Trophoblast cell (in vitro differentiated cells and primary cell): Measurements from ENCODE around the gene PRSS23.
A peak's percentile ranks its signal among the peaks of the same experiment; 100 is the strongest.
"Not testable (repeated sequence)": the region's sequence is repeated elsewhere in the genome, so short reads cannot be mapped to it uniquely, and the experiment has no call there.

Source experiments
- DNase-seq, 2 donors: peaks; one replicate each; pipeline ENCODE4 v3.0.0-alpha.2; 2016
- H2AFZ ChIP-seq: 2 replicates; pipeline ENCODE4 v1.6.1; 2013; ENCODE audit warnings: low read length, moderate library complexity, mild to moderate bottlenecking; ENCODE audit not compliant: insufficient read depth, poor library complexity
- H2AK5ac ChIP-seq: 2 replicates; pipeline ENCODE4 v1.6.1; 2013; ENCODE audit warnings: mild to moderate bottlenecking, low read length
- H2BK120ac ChIP-seq: 2 replicates; pipeline ENCODE4 v1.6.1; 2013; ENCODE audit warnings: low read length, mild to moderate bottlenecking, moderate library complexity; ENCODE audit not compliant: insufficient read depth, poor library complexity
- H2BK12ac ChIP-seq: 2 replicates; pipeline ENCODE4 v1.6.1; 2013; ENCODE audit warnings: mild to moderate bottlenecking, low read length, moderate library complexity
- H2BK5ac ChIP-seq: 2 replicates; pipeline ENCODE4 v1.6.1; 2013; ENCODE audit warnings: low read length, low read depth, moderate library complexity, mild to moderate bottlenecking; ENCODE audit not compliant: poor library complexity
- H3K14ac ChIP-seq: 2 replicates; pipeline ENCODE4 v1.6.1; 2013; ENCODE audit warnings: mild to moderate bottlenecking, low read length
- H3K18ac ChIP-seq: 2 replicates; pipeline ENCODE4 v1.6.1; 2013; ENCODE audit warnings: mild to moderate bottlenecking, low read length
- H3K23ac ChIP-seq: 2 replicates; pipeline ENCODE4 v1.6.1; 2013; ENCODE audit warnings: low read length
- H3K27ac ChIP-seq: 2 replicates; pipeline ENCODE4 v1.5.1; 2013; ENCODE audit warnings: low read depth, mild to moderate bottlenecking, inconsistent platforms, low read length, moderate library complexity
- H3K27me3 ChIP-seq: 2 replicates; pipeline ENCODE4 v1.6.1; 2013; ENCODE audit warnings: inconsistent platforms, mild to moderate bottlenecking, low read length, moderate library complexity; ENCODE audit not compliant: insufficient read depth
- H3K36me3 ChIP-seq, 2 experiments: 1 replicate in 1 of 2; 2 replicates in 1 of 2; pipeline ENCODE4 v1.6.1; 2013; ENCODE audit warnings: low read length in 2 of 2, mild to moderate bottlenecking in 2 of 2, moderate library complexity in 1 of 2; ENCODE audit not compliant: insufficient read depth in 2 of 2, control insufficient read depth in 1 of 2
- H3K4ac ChIP-seq: 2 replicates; pipeline ENCODE4 v1.6.1; 2013; ENCODE audit warnings: low read depth, mild to moderate bottlenecking, low read length, moderate library complexity
- H3K4me1 ChIP-seq, 2 experiments: 1 replicate in 1 of 2; 2 replicates in 1 of 2; pipeline ENCODE4 v1.6.1; 2013; ENCODE audit warnings: low read length in 2 of 2, mild to moderate bottlenecking in 2 of 2, moderate library complexity in 1 of 2; ENCODE audit not compliant: insufficient read depth in 2 of 2, control insufficient read depth in 1 of 2
- H3K4me2 ChIP-seq: 2 replicates; pipeline ENCODE4 v1.6.1; 2013; ENCODE audit warnings: inconsistent platforms, mild to moderate bottlenecking, low read length, moderate library complexity
- H3K4me3 ChIP-seq: 2 replicates; pipeline ENCODE4 v1.5.1; 2013; ENCODE audit warnings: mild to moderate bottlenecking, low read depth, low read length, inconsistent platforms
- H3K79me1 ChIP-seq: one replicate; pipeline ENCODE4 v1.6.1; 2013; ENCODE audit warnings: low read length
- H3K79me2 ChIP-seq: 2 replicates; pipeline ENCODE4 v1.6.1; 2013; ENCODE audit warnings: low read length, mild to moderate bottlenecking; ENCODE audit not compliant: control insufficient read depth, insufficient read depth, poor library complexity
- H3K9ac ChIP-seq: 2 replicates; pipeline ENCODE4 v1.6.1; 2013; ENCODE audit warnings: mild to moderate bottlenecking, low read length
- H3K9me3 ChIP-seq: 2 replicates; pipeline ENCODE4 v1.6.1; 2013; ENCODE audit warnings: low read depth, mild to moderate bottlenecking, control low read depth, inconsistent platforms, low read length; ENCODE audit not compliant: insufficient read depth
- H4K12ac ChIP-seq: 2 replicates; pipeline ENCODE4 v1.6.1; 2013; ENCODE audit warnings: low read depth, mild to moderate bottlenecking, low read length, moderate library complexity
- H4K8ac ChIP-seq: 2 replicates; pipeline ENCODE4 v1.6.1; 2013; ENCODE audit warnings: low read depth, mild to moderate bottlenecking, low read length, moderate library complexity
- H4K91ac ChIP-seq: one replicate; pipeline ENCODE4 v1.6.1; 2013; ENCODE audit warnings: low read depth, mild to moderate bottlenecking, low read length, moderate library complexity
- whole genome bisulfite sequencing: extraction: QIAGEN DNeasy Blood & Tissue Kit; methylation state at CpG from one replicate; pipeline ENCODE4 v1.1.7; 2013; ENCODE audit warnings: missing lambda C conversion rate; ENCODE audit not compliant: insufficient read length, insufficient coverage; ENCODE audit errors: extremely low coverage; 5-methylcytosine and 5-hydroxymethylcytosine counted together

The PRSS23 gene

GRCh38 chr11:86824139-86824538, 23.8 kb downstream of the PRSS23 start:
- H3K27ac ChIP-seq, H3K4ac ChIP-seq, H4K8ac ChIP-seq: not testable (repeated sequence)

GRCh38 chr11:86834376-86834775, 34.0 kb downstream of the PRSS23 start:
- not testable (repeated sequence) for H3K79me2 ChIP-seq, H3K4me3 ChIP-seq, H2AK5ac ChIP-seq, H4K12ac ChIP-seq, H2AFZ ChIP-seq, H2BK12ac ChIP-seq, H3K27ac ChIP-seq, H3K4ac ChIP-seq, H3K4me2 ChIP-seq, H3K4me1 ChIP-seq, H3K79me1 ChIP-seq, H3K9ac ChIP-seq, H3K27me3 ChIP-seq, H2BK5ac ChIP-seq, DNase-seq, H3K18ac ChIP-seq, H4K8ac ChIP-seq, H3K9me3 ChIP-seq, H4K91ac ChIP-seq, H3K14ac ChIP-seq, H2BK120ac ChIP-seq, H3K23ac ChIP-seq
- no CpG with 5 or more reads among the region's 6 CpGs for WGBS
- H3K36me3 ChIP-seq = peaks cover 10 to 11% of the 10 kb centered on the region in 2 experiments

More at GRCh38 chr11:86824139-86824538, 23.8 kb downstream of the PRSS23 start:
- no CpG with 5 or more reads among the region's 3 CpGs for WGBS
- not testable (repeated sequence) for H3K79me2 ChIP-seq, DNase-seq, H3K4me3 ChIP-seq, H2BK5ac ChIP-seq, H2BK120ac ChIP-seq, H3K9me3 ChIP-seq, H3K4me1 ChIP-seq, H3K9ac ChIP-seq, H3K36me3 ChIP-seq, H3K14ac ChIP-seq, H3K18ac ChIP-seq, H2BK12ac ChIP-seq, H3K23ac ChIP-seq, H3K4me2 ChIP-seq, H3K79me1 ChIP-seq, H2AK5ac ChIP-seq, H3K27me3 ChIP-seq, H2AFZ ChIP-seq, H4K12ac ChIP-seq, H4K91ac ChIP-seq

GRCh38 chr11:86844762-86845508, 44.6 kb downstream of the PRSS23 start:
- H3K9ac ChIP-seq, H2AK5ac ChIP-seq, H3K9me3 ChIP-seq, H3K27ac ChIP-seq, H3K23ac ChIP-seq, H2BK120ac ChIP-seq, H3K79me2 ChIP-seq, H2AFZ ChIP-seq, H2BK12ac ChIP-seq, H3K27me3 ChIP-seq, H3K36me3 ChIP-seq, H3K18ac ChIP-seq, H3K4me2 ChIP-seq, H4K91ac ChIP-seq, H4K12ac ChIP-seq, H3K14ac ChIP-seq, H4K8ac ChIP-seq, H2BK5ac ChIP-seq, H3K79me1 ChIP-seq, H3K4me3 ChIP-seq, H3K4ac ChIP-seq, DNase-seq: not testable (repeated sequence)
- WGBS = no CpG with 5 or more reads among the region's 4 CpGs
- peaks cover 12 to 23% of the 10 kb centered on the region in 2 experiments for H3K4me1 ChIP-seq

- Histone ChIP-seq H2AFZ (no peak overlapping the region), H3K27me3 (no peaks in the 10 kb centered on the region), H3K79me2 (peaks cover 1% of the 10 kb centered on the region), H3K23ac (no peak overlapping the region), H3K36me3 (no peaks in the 10 kb centered on the region), H2AK5ac (no peak overlapping the region), H4K8ac (no peak overlapping the region), H3K9me3 (no peaks in the 10 kb centered on the region), H3K79me1 (peaks cover 14% of the 10 kb centered on the region), H3K14ac (no peak overlapping the region), H4K91ac (peak overlapping the region; percentile 61), H3K4me2 (no peak overlapping the region), H3K9ac (no peak overlapping the region), H3K27ac (no peak overlapping the region), H2BK120ac (no peak overlapping the region), H2BK12ac (no peak overlapping the region), H3K4ac (no peak overlapping the region), H2BK5ac (no peak overlapping the region), H3K4me1 (peaks cover 18 to 33% of the 10 kb centered on the region in 2 experiments), H3K18ac (no peak overlapping the region), H3K4me3 (no peak overlapping the region), H4K12ac (no peak overlapping the region)
- no CpG with 5 or more reads among the region's 1 CpG for WGBS
- no peak for DNase-seq
These were observed 47.8 kb downstream of the PRSS23 start for GRCh38 chr11:86848132-86848531.
